SK-N-SH (cell line): ENCODE data around the gene MACROD1. TPM values are rescaled to one million over a fixed set of nuclear protein-coding genes. Genes with fewer than 3 reads are reported as not detected.

Source experiments
- CTCF ChIA-PET: fragments of 300-600, 350-600 bp; formaldehyde crosslinking; extraction: SDS; loops from one replicate; lab custom pipeline; 2021; lab: Yijun Ruan, JAX
- POLR2A ChIA-PET: fragments of 350-600 bp; sonication (Branson Sonifier 250); formaldehyde crosslinking; extraction: SDS; loops from one replicate; lab custom pipeline; 2020; ENCODE audit warnings: antibody characterized with exemption, inconsistent platforms; lab: Yijun Ruan, JAX
- DNase-seq: peaks from one replicate; pipeline ENCODE4 v3.0.0; 2012
- H2AFZ ChIP-seq: fragments of 200-600 bp; sonication (generic); 2 replicates; pipeline ENCODE4 v1.8.1; 2016; ENCODE audit warnings: antibody characterized with exemption, mild to moderate bottlenecking, low read depth
- H3F3A ChIP-seq: fragments of 200-600 bp; sonication (generic); replicated peaks from 2 replicates; pipeline ENCODE3; 2016; ENCODE audit warnings: antibody characterized with exemption, mild to moderate bottlenecking; ENCODE audit not compliant: insufficient read depth
- H3K27ac ChIP-seq, 2 experiments: fragments of 200-500 bp in 1 of 2; fragments of 200-600 bp in 1 of 2; sonication (Bioruptor generic) in 1 of 2; sonication (generic), shearing (Covaris generic) in 1 of 2; 2 replicates each; pipeline versions ENCODE4 v1.5.1 to v1.6.1; 2014 to 2016; ENCODE audit warnings: low read depth in 2 of 2, inconsistent platforms in 1 of 2, low read length in 1 of 2, mild to moderate bottlenecking in 1 of 2, mixed read lengths in 1 of 2
- H3K27me3 ChIP-seq: fragments of 200-600 bp; sonication (generic), shearing (Covaris generic); 2 replicates; pipeline ENCODE4 v1.6.1; 2016; ENCODE audit warnings: mixed run types; ENCODE audit not compliant: insufficient read depth
- H3K36me3 ChIP-seq, 2 experiments: fragments of 200-500 bp in 1 of 2; fragments of 200-600 bp in 1 of 2; sonication (Bioruptor generic) in 1 of 2; sonication (generic) in 1 of 2; replicated peaks in 1 of 2; 2 replicates each; pipeline versions ENCODE3 to v1.5.1; 2014 to 2016; ENCODE audit warnings: low read length in 1 of 2, mild to moderate bottlenecking in 1 of 2; ENCODE audit not compliant: insufficient read depth in 2 of 2, control insufficient read depth in 1 of 2
- H3K4me1 ChIP-seq, 2 experiments: fragments of 200-500 bp in 1 of 2; fragments of 200-600 bp in 1 of 2; sonication (Bioruptor generic) in 1 of 2; sonication (generic), shearing (Covaris generic) in 1 of 2; 2 replicates each; pipeline versions ENCODE4 v1.5.1 to v1.6.1; 2014 to 2016; ENCODE audit warnings: low read depth in 1 of 2, low read length in 1 of 2, mixed run types in 1 of 2; ENCODE audit not compliant: insufficient read depth in 2 of 2, control insufficient read depth in 1 of 2
- H3K4me2 ChIP-seq: fragments of 200-600 bp; sonication (generic), shearing (Covaris generic); 2 replicates; pipeline ENCODE4 v1.6.1; 2017; ENCODE audit warnings: mixed run types
- H3K4me3 ChIP-seq, 2 experiments: fragments of 200-500 bp in 1 of 2; fragments of 200-600 bp in 1 of 2; sonication (Bioruptor generic) in 1 of 2; sonication (generic), shearing (Covaris generic) in 1 of 2; 2 replicates each; pipeline versions ENCODE4 v1.5.1 to v1.8.1; 2014 to 2016; ENCODE audit warnings: low read depth in 2 of 2, inconsistent platforms in 1 of 2, low read length in 1 of 2, mild to moderate bottlenecking in 1 of 2, mixed read lengths in 1 of 2, moderate library complexity in 1 of 2
- H3K79me2 ChIP-seq: fragments of 200-600 bp; sonication (generic); 2 replicates; pipeline ENCODE4 v1.8.1; 2017; ENCODE audit warnings: mild to moderate bottlenecking; ENCODE audit not compliant: insufficient read depth
- H3K9ac ChIP-seq: fragments of 200-600 bp; sonication (generic); 2 replicates; pipeline ENCODE4 v1.6.1; 2017; ENCODE audit warnings: mixed run types
- H3K9me2 ChIP-seq: fragments of 200-600 bp; sonication (generic); 2 replicates; pipeline ENCODE4 v1.6.1; 2017; ENCODE audit warnings: mixed run types
- H3K9me3 ChIP-seq: fragments of 200-600 bp; sonication (generic); 2 replicates; pipeline ENCODE4 v1.6.1; 2017; ENCODE audit warnings: mixed run types, mild to moderate bottlenecking, moderate library complexity
- H4K20me1 ChIP-seq: fragments of 200-600 bp; sonication (generic); 2 replicates; pipeline ENCODE4 v1.6.1; 2017; ENCODE audit warnings: mild to moderate bottlenecking, mixed run types; ENCODE audit not compliant: insufficient read depth
- CHD2 ChIP-seq: fragments of 150-350 bp; IDR thresholded peaks from 2 replicates; pipeline ENCODE4 v1.6.1; 2018; ENCODE audit warnings: low read length; ENCODE audit not compliant: partially characterized antibody
- EP300 ChIP-seq, 2 experiments: IDR thresholded peaks; 2 replicates each; pipeline versions ENCODE4 v1.4.0 to v1.6.1; 2012; ENCODE audit warnings: borderline replicate concordance in 1 of 2, low read depth in 1 of 2, low read length in 1 of 2
- EZH2phosphoT487 ChIP-seq: fragments of 200-600 bp; sonication (generic); IDR thresholded peaks from 2 replicates; pipeline ENCODE4 v1.6.1; 2017; ENCODE audit warnings: low read depth, mixed run types, mild to moderate bottlenecking, antibody characterized with exemption, moderate library complexity, borderline replicate concordance
- FOSL2 ChIP-seq: IDR thresholded peaks from 2 replicates; pipeline ENCODE4 v1.4.0; 2012; ENCODE audit warnings: low read depth, mild to moderate bottlenecking, moderate library complexity, borderline replicate concordance
- FOXJ3 ChIP-seq: sonication (generic); formaldehyde crosslinking; IDR thresholded peaks from 2 replicates; pipeline ENCODE4 v1.5.1; 2020; ENCODE audit warnings: mild to moderate bottlenecking, missing genetic modification reagents
- JUND ChIP-seq: IDR thresholded peaks from 2 replicates; pipeline ENCODE4 v1.4.0; 2012
- MXI1 ChIP-seq: IDR thresholded peaks from 2 replicates; pipeline ENCODE4 v1.6.1; 2012; ENCODE audit warnings: mild to moderate bottlenecking, low read depth, low read length, improper control_type of control experiment
- POLR2AphosphoS5 ChIP-seq: IDR thresholded peaks from 2 replicates; pipeline ENCODE4 v1.6.1; 2012; ENCODE audit warnings: low read depth, low read length
- RAD21 ChIP-seq: IDR thresholded peaks from 2 replicates; pipeline ENCODE4 v1.6.1; 2012; ENCODE audit warnings: mild to moderate bottlenecking, low read length
- REST ChIP-seq: IDR thresholded peaks from 2 replicates; pipeline ENCODE4 v1.6.1; 2012; ENCODE audit warnings: mild to moderate bottlenecking, low read depth, low read length, moderate library complexity
- SIN3A ChIP-seq: IDR thresholded peaks from 2 replicates; pipeline ENCODE4 v1.6.1; 2012; ENCODE audit warnings: low read depth, mild to moderate bottlenecking, low read length, moderate library complexity, borderline replicate concordance
- TCF12 ChIP-seq: IDR thresholded peaks from 2 replicates; pipeline ENCODE4 v1.4.0; 2012
- USF2 ChIP-seq: fragments of 150-350 bp; IDR thresholded peaks from 2 replicates; pipeline ENCODE4 v1.6.1; 2017; ENCODE audit warnings: antibody characterized with exemption, low read length, low read depth, borderline replicate concordance
- ZBTB33 ChIP-seq: IDR thresholded peaks from 2 replicates; pipeline ENCODE4 v1.4.0; 2012; ENCODE audit warnings: low read depth, borderline replicate concordance
- WGBS: methylation state at CpG from one replicate; pipeline ENCODE4 v1.1.6; 2017; ENCODE audit warnings: low lambda C conversion rate; 5-methylcytosine and 5-hydroxymethylcytosine counted together
- polyA plus RNA-seq, 3 experiments: library from polyadenylated mRNA; depleted of rRNA; stranded (reverse); fragments of >200 nt; gene quantifications; 2 replicates each; pipeline ENCODE4 v1.2.3, GENCODE V29; 2012
- TF ChIP-seq, protein P1 (sequence below): IDR thresholded peaks from 2 replicates; pipeline ENCODE4 v1.4.0; 2012; ENCODE audit warnings: low read depth
- TF ChIP-seq, protein P2 (sequence below): fragments of 150-350 bp; IDR thresholded peaks from 2 replicates; pipeline ENCODE4 v1.6.1; 2016; ENCODE audit warnings: mild to moderate bottlenecking, low read depth, low read length

MACROD1 gene
- polyA plus RNA-seq, 1 of the 3 experiments (the other 2 are of a cell fraction): 49.1 TPM

DNA sequence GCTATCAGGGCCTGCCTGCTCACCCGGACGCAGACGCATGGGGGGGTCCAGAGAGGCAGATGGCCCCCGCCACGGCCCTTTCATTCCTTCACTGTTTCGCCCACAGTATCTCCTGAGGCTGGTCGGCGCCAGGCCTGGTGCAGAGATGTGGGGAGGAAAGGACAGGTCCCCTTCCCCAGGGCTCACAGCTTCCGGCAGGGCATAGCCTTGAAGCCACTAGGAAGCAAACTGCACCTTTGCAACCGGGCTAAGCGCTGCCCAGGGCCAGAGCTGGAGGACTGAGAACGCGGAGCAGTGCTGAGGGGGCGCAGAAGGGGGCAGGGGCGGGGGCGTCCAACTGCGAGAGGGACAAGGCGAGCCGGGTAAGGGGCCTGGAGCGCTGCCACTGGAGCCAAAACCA is 150.4 kb downstream of the MACROD1 start:
- Histone ChIP-seq H3K36me3 (no peaks in the 10 kb centered on the region), H3K9me2 (no peaks in the 10 kb centered on the region), H2AFZ (no peak overlapping the region), H3K9ac (no peak overlapping the region), H3K79me2 (no peaks in the 10 kb centered on the region), H3K4me2 (no peak overlapping the region), H3K4me1 (peaks cover 0 to 32% of the 10 kb centered on the region in 2 experiments; a peak in 1 of 4 replicates), H3K4me3 (no peak overlapping the region), H4K20me1 (peaks cover 5% of the 10 kb centered on the region; the same call in 1 of the 2 replicates)
- POLR2A ChIA-PET: interaction anchor here (0.9 kb wide), 1 partner anchor 36 kb away, joined by 6 read pairs; no protein-coding TSS in a partner anchor
- no peak for DNase-seq
- TF ChIP-seq EP300 (IDR thresholded peaks at IDR 0.05; ENCODE audit: borderline replicate concordance in 1 of 2, low read depth in 1 of 2, low read length in 1 of 2) (no peak), JUND (no peak), POLR2AphosphoS5 (no peak), FOSL2 (no peak), CHD2 (no peak), ZBTB33 (no peak), MXI1 (no peak), RAD21 (no peak)
- TF ChIP-seq, protein P1, sequence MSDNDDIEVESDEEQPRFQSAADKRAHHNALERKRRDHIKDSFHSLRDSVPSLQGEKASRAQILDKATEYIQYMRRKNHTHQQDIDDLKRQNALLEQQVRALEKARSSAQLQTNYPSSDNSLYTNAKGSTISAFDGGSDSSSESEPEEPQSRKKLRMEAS: no peak
- TF ChIP-seq, protein P2, sequence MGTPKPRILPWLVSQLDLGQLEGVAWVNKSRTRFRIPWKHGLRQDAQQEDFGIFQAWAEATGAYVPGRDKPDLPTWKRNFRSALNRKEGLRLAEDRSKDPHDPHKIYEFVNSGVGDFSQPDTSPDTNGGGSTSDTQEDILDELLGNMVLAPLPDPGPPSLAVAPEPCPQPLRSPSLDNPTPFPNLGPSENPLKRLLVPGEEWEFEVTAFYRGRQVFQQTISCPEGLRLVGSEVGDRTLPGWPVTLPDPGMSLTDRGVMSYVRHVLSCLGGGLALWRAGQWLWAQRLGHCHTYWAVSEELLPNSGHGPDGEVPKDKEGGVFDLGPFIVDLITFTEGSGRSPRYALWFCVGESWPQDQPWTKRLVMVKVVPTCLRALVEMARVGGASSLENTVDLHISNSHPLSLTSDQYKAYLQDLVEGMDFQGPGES: no peak
- TF ChIP-seq, all 33 proteins: peak for 0
- 88% methylated on average over 17 of the region's 20 CpGs for WGBS
- no peaks in the 10 kb centered on the region for H3K9me3 ChIP-seq
- H3F3A ChIP-seq: no peaks in the 10 kb centered on the region
- no peak overlapping the region for H3K27ac ChIP-seq
- CTCF ChIA-PET: interaction anchor here (1.2 to 1.4 kb wide), 3 partner anchors 41 to 138 kb away, joined by 3 to 4 read pairs (median 4); partner anchors contain the start of gene COX8A
- H3K27me3 ChIP-seq: no peaks in the 10 kb centered on the region

GRCh38 chr11:64014356-64014755 is 151.6 kb downstream of the MACROD1 start:
- Histone ChIP-seq H3K9me2 (no peaks in the 10 kb centered on the region), H3F3A (no peaks in the 10 kb centered on the region), H3K79me2 (no peaks in the 10 kb centered on the region), H3K9me3 (no peaks in the 10 kb centered on the region), H3K4me2 (no peak overlapping the region), H4K20me1 (peaks cover 5% of the 10 kb centered on the region; the same call in 1 of the 2 replicates), H3K27ac (no peak overlapping the region), H3K9ac (no peak overlapping the region), H3K4me3 (no peak overlapping the region), H2AFZ (no peak overlapping the region), H3K4me1 (peaks cover 0 to 27% of the 10 kb centered on the region in 2 experiments; a peak in 1 of 4 replicates), H3K27me3 (no peaks in the 10 kb centered on the region), H3K36me3 (no peaks in the 10 kb centered on the region)
- WGBS: 98% methylated on average over 8 of the region's 11 CpGs
- DNase-seq: no peak
- ChIA-PET POLR2A (no interaction called here), CTCF (interaction anchor here (1.2 kb wide), 1 partner anchor 135 kb away, joined by 3 read pairs; no protein-coding TSS in a partner anchor)
- TF ChIP-seq TCF12 (no peak), JUND (no peak), FOXJ3 (CRISPR knock-in tag) (no peak), ZBTB33 (no peak), EZH2phosphoT487 (no peak), FOSL2 (no peak), REST (no peak), SIN3A (no peak), USF2 (no peak)
